ENCODE data around the gene TH.
A peak's percentile ranks its signal among the peaks of the same experiment; 100 is the strongest.

Gene TH

DNA sequence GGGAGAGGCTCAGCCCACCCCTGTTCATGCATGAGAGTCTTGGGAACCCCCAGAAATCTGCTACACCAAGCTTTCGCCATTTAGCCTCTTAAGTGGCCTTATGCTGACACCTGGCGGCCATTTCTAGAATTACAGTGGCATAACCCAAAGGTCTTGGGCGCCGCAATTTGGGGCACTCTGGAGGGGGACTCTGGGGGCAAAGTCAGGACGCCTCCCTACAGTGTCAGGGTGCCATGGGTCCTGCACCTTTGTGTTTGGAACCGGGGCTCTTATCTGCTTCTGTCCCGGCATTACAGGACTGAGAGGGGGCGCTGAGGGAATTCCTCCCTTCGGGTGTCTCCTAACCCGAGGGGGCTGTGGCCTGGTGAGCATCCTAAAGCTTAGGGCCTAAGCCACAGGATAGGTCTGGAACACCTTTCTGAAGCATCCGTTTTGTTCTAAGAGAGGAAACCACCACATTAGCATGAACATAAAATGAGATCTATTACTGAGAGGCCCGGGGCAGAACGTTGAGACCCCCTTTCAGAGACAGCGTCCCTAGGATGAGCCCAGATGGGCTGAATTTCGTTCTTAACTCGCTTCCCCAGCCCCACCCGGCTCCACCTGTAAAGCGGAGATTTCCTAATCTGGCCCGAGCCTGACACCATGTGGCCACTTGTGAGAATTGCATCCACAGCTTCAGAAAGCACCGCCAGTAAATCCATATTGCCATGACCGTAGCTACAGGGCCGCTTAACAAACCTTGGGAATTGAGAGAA lies 19.9 kb downstream of the TH start:
- ChIA-PET POLR2A (interaction anchor here (0.5 to 0.6 kb wide), 2 partner anchors 114 to 1536 kb away, joined by 3 to 5 read pairs; partner anchors contain the start of gene IRF7), CTCF (interaction anchor here (0.6 to 17.4 kb wide), 79 partner anchors 8 to 1264 kb away, joined by 3 to 561 read pairs (median 4); partner anchors contain the start of genes INS, KRTAP5-6, SYT8 and TNNI2)
- DNase-seq (ENCODE audit: extremely low spot score): peak; percentile 84
- TF ChIP-seq CTCF (IDR thresholded peaks at IDR 0.05; ENCODE audit: control extremely low read depth, extremely low read depth, low read depth, missing control alignments): peak; percentile 88

- no peak for DNase-seq (ENCODE audit: extremely low spot score)
- no peak for TF ChIP-seq CTCF (IDR thresholded peaks at IDR 0.05; ENCODE audit: control extremely low read depth, extremely low read depth, low read depth, missing control alignments)
- CTCF ChIA-PET: interaction anchor here (0.8 to 17.4 kb wide), 50 partner anchors 8 to 515 kb away, joined by 3 to 561 read pairs (median 5); partner anchors contain the start of genes INS, KRTAP5-6, SYT8 and TNNI2
- POLR2A ChIA-PET: no interaction called here
Observed at GRCh38 chr11:2149864-2150847, 21.5 kb downstream of the TH start.

DNA sequence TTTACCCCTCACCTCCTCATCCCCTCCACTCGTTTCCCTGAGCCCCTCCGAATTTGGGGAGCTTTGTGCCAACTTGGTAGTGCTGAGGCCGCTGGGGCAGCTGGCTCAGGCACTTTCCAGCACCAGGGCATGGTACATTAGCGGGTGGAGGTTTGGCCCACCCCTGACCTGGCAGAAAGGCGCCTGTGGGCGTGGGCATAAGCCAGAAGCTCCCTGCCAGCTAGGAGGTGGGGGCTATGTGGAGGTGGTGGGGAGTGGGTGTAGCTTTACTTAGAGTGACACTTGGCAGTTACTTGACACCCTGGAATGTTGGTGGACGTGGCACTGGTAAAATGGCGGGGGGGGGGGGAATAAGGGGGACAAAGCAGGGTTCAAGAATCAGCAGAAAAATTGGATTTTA lies 22.2 kb downstream of the TH start:
- ChIA-PET CTCF (interaction anchor here (0.8 to 17.4 kb wide), 17 partner anchors 8 to 499 kb away, joined by 3 to 561 read pairs (median 19); partner anchors contain the start of genes INS, SYT8 and TNNI2), POLR2A (no interaction called here)
- no peak for DNase-seq (ENCODE audit: extremely low spot score)
- no peak for TF ChIP-seq CTCF (IDR thresholded peaks at IDR 0.05; ENCODE audit: control extremely low read depth, extremely low read depth, low read depth, missing control alignments)

DNA sequence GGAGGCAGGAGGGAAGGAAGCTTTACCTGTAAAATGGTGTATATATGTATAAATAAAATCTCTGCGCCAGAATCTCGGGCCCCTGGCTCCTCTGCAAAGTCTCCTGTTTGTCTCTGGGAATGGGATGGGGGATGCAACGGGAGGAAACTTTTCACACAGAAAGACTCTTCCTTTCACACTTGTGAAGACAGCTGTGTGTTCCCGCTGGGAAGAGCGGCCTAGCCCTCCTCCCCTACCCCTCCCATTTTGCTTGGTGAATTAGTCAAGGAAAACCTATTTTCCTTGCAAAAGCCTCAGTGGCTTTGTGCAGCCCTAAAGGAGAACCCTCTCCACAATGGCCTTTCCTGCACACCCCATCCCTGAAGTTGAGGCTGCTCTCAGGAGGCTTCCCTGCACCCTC lies 23.0 kb downstream of the TH start:
- ChIA-PET CTCF (interaction anchor here (1.6 to 17.4 kb wide), 7 partner anchors 12 to 494 kb away, joined by 3 to 561 read pairs (median 72); partner anchors contain the start of genes INS and SYT8), POLR2A (no interaction called here)
- no peak for TF ChIP-seq CTCF (IDR thresholded peaks at IDR 0.05; ENCODE audit: control extremely low read depth, extremely low read depth, low read depth, missing control alignments)
- DNase-seq (ENCODE audit: extremely low spot score): no peak

GRCh38 chr11:2147391-2147790 lies 24.2 kb downstream of the TH start:
- ChIA-PET POLR2A (no interaction called here), CTCF (interaction anchor here (1.5 to 17.4 kb wide), 6 partner anchors 11 to 454 kb away, joined by 3 to 561 read pairs (median 58); partner anchors contain the start of gene SYT8)
- no peak for TF ChIP-seq CTCF (IDR thresholded peaks at IDR 0.05; ENCODE audit: control extremely low read depth, extremely low read depth, low read depth, missing control alignments)
- DNase-seq (ENCODE audit: extremely low spot score): no peak

GRCh38 chr11:2146051-2146450 lies 25.6 kb downstream of the TH start:
- no peak for TF ChIP-seq CTCF (IDR thresholded peaks at IDR 0.05; ENCODE audit: control extremely low read depth, extremely low read depth, low read depth, missing control alignments)
- POLR2A ChIA-PET: no interaction called here
- no peak for DNase-seq (ENCODE audit: extremely low spot score)
- CTCF ChIA-PET: interaction anchor here (1.5 to 17.4 kb wide), 2 partner anchors 113 to 264 kb away, joined by 4 to 561 read pairs; no protein-coding TSS in a partner anchor
